CD4-positive, alpha-beta T cell treated with Interleukin-15 for 1 hour (primary cell): Measurements from ENCODE around the gene CAPN2.

Source experiments
- DNase-seq: peaks from one replicate; pipeline ENCODE4 v3.0.0-alpha.2; 2020

Gene CAPN2

DNA sequence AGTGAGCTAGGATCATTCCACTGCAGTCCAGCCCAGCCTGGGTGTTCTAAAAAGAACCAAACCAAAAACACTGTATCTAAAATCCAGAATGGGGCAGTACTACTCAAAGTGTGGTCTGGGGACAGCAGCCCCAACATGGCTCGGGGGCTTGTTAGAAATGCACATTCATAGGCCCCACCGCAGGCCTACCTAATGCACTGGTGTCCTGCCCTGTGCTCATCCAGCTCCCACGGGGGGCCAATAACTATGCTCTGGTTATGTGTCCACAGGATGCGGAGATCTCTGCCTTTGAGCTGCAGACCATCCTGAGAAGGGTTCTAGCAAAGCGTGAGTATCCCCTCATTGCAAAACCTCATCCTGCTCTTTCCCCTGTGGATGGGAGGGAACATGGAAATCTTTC lies 51.5 kb downstream of the CAPN2 start:
- no peak for DNase-seq

DNA sequence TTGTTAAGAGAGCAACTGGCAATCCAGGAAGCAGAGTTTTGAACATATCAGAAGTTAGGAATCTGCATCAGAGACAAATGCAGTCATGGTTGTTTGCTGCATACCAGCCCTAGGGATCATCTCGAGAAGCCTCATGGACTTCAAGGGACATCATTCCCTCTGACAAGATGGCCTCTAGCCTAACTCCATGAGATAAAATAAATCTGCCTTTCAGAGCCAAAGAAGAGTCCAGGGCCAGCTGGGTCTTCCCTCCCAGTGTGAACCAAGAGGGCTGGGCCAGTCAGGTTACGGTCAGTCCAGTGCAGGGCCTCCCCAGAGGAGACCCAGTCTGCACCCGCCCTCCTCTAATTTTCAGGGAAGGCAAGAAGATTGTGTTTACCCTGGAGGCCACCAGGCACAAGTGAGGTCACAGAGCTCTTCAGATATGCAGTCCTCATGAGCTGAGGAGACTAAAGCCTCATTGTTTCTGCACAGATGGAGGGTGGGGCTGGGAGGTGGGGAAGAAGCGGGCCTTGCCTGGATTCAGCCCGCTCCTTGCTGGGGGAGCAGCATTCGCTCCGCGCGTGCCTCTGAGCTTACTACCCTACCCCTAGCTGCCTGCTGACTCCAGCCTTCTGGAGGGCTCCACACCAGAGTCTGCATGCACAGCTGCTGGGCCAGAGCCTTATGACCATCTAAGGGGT lies 52.8 kb downstream of the CAPN2 start:
- no peak for DNase-seq

DNA sequence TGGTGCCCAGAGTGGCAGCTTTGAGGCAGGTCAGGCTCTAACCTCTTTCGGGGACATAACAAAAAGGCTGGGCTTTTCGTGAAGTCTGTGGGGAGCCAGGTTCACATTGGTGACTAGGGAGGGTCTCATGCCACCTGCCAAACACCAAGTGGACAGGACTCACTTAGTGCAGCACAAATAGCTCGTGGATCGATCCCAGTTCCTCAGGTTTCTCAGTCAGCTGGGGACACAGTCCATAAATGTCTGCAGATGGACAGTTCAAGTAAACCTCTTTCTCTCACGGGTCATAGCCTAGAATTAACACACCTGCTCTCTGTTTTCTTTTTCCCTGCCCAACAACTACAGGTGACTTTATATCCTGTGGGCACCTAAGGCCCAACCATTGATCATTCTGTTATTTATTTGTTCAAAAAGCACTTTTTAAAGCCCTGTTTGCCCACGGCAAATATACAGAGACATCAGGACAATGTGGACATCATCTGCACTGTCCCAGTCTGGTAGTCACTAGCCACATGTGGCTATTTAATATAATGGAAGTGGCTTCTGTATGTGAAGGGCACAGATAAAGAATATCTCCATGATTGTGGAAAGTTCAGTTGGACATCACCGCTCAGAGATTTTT lies 53.5 kb downstream of the CAPN2 start:
- DNase-seq = no peak

DNA sequence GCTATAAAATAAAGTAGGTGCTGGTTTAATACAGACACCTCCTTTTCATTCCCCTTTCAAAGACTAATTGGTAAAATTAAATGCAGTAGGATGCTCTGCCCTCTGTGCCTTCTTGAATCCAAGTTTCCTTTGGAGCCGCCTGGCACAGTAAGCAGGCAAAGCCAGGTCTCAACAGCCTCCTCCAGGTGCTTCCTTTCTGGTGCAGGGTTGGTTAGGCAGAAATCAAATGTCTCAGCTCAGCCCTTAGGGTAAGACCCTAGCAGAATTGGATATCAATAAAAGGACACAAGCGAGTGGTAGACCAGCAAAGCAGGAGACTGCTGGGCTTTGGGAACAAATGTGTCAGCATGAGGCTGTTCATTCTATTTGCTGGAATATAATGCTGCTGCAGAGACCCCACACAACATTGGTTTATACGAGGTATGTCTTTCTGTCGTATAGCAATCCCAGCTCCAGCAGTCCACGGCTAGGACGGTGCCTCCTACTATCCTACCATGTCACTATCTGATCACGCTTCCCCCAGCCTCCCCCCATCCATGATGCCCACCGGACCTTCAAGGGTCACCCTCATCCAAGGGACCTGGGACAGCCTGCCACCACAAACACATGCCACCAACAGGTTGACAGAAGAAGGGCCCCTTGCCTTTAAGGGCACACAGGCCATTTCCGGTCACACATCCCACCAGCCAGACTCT lies 58.4 kb downstream of the CAPN2 start:
- no peak for DNase-seq

DNA sequence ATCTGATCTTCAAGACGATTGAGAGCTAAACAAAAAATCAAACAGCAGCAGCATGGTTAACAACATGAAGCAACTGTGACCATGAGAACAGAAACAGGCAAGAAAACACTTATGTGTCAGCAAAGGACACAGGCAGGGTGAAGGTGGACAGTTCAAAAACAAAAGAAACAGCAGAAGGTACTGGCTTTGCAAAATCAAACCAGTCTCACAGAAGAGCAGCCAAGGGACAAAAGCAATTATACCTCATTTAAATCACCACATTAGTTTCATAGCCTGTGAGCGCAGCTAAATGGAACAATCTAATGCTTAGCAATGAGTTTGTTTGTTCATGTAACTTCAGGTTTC lies 59.1 kb downstream of the CAPN2 start:
- no peak for DNase-seq

DNA sequence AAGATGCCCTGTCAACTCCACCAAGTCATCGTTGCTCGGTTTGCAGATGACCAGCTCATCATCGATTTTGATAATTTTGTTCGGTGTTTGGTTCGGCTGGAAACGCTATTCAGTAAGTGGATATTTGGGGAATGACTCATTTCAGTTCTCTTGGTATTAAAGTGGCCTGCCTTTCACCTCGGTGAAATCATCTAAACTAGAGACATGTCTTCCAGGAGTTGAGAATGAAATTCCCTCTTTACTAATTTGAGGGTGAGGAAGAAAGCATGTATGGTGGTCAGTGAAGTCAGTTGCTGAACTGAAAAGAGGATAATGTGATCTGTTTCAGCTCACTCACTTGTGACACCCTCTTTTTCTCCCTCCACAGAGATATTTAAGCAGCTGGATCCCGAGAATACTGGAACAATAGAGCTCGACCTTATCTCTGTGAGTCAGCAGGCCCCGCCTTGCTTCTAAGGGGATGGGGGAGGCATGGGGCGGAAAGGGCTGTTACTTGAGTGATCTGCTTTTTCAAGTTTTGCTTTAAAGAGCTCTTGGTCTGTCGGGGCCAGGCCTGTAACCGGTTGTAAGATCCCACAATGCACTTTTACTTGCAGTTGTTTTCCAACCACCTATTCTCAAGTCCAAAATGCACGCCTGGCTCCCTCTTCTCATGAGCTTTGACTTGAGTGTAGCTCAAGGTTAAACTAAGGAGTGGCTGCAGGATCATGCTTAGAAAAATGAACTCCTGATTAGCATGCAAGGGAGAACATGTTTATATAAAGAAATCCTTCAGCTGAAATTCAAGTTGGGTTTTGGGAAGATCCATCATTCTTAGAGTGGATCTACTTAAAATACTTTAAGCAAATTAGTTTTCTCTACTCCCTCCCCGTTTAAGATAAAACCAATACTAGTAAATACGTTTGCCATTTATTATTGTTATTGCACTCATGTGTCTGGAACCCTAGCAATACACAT lies 59.8 kb downstream of the CAPN2 start:
- no peak for DNase-seq

DNA sequence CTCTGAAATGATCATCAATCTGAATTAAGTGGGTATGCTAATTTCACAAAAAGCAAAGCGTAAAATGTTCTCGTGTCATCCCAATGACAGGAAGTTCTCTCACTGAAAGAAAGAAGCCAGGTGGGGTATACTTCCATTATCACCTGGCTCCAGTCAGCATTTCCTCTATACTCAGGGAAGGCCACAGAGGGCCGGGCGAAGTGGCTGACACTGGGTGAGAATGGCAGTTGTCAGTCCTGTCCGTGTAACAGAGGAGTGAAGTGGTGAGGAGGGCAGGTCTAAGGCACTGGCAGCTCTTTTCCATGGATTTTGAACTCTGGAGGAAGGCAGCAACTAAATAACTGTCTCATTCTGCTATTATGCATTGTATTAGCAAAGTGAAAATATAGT lies 60.4 kb downstream of the CAPN2 start:
- no peak for DNase-seq

DNA sequence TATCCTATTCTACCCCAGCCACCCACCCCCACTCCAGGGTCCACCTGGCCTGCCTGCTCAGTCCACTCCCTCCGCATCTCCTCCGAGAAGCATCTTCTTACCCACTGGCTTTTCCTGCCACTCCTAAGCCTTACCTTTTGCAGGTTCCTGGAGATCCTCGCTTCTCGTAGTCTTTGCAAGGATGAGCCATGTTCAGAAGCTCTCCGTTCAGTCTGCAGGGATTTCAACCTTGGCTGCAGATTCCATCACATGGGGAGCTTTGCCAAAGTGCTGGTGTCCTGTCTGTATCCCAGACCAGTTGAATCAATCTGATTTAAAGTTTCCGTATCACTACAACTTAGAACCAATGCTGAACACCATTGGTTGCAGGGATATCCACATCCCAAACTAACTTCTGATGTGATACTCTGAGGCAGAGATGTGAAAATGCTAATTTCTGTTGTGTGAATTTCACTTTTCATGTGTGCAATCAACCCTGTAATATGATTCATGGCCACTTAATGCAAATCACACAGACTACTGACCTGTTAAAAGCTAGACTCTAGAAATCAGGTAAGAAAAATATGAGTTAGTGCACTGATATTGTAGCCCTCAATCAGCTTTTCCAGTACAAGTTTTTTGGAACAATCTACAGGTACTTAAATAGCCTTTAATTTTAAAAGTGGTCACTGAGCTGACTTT lies 61.9 kb downstream of the CAPN2 start:
- no peak for DNase-seq

DNA sequence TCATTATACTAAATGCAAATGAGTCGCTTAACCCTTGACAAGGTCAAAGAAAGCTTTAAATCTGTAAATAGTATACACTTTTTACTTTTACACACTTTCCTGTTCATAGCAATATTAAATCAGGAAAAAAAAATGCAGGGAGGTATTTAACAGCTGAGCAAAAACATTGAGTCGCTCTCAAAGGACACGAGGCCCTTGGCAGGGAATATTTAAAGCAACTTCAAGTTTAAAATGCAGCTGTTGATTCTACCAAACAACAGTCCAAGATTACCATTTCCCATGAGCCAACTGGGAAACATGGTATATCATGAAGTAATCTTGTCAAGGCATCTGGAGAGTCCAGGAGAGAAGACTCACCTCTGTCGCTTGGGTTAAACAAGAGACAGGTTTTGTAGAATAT lies 62.7 kb downstream of the CAPN2 start:
- no peak for DNase-seq

DNA sequence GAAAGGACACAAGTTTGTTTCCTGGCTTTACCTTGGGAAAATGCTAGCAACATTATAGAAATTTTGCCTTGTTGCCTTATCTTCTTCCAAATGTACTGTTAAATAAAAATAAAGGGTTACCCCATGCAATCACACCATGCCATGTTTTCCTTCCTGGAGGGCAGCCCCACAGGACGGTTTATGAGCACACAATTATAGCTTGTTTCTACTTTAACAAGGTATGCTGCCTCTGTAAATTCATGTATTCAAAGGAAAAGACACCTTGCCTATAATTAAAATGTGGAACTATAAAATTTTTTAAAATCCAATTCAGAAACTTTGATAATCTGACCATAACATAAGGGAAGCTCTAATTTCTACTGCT lies 63.4 kb downstream of the CAPN2 start:
- DNase-seq = no peak

DNA sequence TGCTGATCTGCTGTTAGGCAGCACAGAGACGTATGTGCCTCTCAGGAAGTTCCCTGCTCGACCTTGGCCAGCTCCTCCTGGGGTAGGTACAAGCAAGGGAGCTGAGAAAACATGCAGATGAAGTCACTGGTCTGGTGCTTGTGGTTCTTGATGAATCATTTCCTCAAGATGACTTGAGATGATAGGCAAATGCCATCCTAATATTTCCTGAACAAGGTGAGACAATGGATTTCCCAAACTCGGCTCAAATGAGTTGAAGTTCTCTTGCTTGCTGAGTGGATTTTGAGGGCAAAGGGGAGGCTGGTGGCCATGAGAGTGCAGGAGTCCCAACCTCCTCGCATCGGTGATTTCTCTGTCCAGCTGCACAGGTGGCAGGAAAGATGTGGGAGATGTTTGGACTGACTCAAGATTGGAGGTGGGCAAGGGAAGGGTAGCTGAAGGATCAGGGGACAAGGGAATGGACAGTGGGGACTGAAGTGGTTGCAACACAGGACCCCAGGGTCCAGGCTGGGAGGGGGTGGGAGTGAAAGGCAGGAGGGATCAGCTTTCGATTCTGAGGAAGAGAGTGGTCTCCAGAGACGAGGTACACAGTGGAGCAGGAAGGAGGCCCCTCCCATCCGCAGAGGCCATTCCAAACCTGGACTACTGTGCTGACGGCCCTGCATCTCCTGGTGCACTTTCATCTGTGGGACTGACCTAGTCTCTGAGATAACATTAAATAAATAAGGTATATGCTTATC lies 63.9 kb downstream of the CAPN2 start:
- DNase-seq = no peak

DNA sequence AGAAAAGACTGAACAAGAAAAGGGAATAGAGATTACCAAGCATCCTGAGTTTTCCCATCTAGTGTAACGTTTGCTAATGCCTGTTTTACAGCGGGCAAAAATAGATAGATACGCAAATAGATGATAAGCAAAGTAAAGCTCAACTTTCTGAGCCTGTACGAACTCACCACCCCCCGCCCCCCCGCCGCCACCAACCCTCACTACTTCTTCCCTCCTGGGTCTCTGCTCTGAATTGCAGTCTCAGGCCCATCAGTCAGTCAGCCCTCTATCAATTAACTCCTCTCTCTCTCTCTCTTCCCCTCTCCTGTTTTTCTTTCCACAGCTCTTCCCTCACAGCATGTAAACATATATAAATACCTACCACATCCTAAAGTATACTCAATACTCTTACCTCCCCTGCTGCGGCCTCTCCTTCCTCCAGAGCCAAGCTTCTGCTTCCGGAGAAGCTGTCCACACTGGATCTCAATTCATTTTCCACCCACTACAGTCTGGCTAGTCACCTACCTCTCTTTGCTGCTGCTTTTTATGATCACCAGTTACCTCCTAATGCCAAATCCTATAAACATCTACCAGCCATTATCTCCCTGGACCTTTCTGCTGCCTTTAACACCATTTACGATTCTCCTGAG lies 64.6 kb downstream of the CAPN2 start:
- DNase-seq = no peak

DNA sequence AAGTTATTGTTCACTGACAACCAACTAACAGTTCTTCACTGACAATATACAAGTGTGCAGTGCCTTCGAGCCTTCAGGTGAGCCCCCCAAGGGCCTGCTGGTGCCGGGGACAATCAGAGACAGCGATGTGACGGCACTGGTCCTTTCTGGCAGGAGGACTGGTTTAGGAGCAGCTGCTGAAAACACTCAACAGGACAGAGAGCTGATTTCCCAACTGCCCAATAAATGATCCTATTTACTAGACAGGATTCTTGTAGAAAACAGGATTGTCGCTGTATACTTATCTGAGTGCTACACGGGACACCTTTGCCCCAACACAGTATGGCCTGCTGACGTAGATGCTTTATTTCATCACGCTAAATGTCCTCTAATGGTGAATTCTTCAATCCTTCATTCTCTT lies 68.0 kb downstream of the CAPN2 start:
- no peak for DNase-seq

DNA sequence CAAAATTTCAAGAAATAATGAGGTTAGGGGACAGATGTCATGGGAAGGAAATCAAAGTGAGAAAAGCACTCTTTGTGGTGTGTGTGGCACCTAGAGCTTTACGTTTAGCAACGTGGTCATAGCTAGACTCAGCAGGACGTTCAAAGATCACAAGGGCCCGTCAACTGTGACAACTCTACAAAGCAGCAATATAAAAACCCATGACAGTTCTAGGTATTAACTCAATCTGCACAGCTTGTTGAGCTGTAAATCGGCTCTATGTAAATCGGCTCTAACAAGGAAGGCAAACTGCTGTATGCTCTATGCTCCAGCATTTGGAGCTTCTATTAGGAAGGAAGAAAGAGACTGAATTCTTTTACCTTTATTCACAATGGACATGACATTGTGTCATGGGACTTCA lies 68.6 kb downstream of the CAPN2 start:
- no peak for DNase-seq

DNA sequence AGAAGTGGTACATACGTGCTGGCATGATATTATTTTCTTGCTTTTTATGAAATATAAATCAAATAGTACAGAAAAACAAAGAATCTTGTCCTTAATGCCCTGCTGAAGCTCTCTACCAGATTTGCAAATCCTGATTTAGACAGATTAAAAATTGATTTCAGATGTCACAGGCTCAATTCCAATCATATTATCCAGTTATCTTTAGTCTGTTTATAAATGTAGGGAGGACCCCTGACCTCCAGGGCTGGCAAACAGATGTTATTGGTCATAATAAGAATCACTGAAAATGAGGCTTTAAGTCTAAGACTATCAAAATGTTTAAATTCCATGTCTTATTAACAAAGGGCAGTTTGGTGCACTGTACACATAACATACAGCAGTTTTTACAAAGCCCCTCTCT lies 71.3 kb downstream of the CAPN2 start:
- DNase-seq = no peak

DNA sequence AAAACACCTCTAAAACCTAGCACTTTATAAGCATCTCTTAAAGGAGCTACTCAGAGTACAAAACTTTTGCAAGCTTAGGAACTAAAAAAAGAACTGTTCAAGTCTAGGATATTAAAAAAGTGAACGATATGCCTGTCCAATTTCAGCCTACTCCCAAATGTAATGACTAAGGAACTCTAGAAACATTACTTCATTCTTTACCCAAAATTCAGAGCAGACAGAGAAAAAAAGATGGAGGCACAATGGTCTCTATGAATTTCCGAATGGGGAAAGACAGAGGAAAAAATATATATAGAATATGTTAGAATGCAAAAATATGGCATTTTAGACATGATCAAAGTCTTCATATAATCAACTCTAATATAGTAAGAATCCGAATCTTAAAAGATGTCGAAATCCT lies 72.2 kb downstream of the CAPN2 start:
- DNase-seq = no peak

DNA sequence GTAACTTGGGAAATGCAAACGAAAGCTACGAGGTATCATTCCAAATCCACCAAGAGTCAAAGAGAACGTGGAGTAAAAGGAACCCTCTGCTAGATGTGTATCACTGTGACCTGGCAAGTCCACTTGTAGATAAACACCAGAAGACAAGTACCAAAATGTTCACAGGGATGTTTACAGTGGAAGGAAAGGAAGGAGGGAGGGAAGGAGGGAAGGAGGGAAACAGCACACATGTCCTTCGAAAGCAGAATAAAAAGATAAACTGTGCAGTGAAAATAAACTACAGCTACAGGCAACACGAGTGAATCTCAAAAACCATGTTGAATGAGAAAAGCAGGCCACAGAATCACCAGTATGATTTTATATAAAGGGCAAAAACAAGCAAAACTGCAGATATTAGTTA lies 73.5 kb downstream of the CAPN2 start:
- no peak for DNase-seq

DNA sequence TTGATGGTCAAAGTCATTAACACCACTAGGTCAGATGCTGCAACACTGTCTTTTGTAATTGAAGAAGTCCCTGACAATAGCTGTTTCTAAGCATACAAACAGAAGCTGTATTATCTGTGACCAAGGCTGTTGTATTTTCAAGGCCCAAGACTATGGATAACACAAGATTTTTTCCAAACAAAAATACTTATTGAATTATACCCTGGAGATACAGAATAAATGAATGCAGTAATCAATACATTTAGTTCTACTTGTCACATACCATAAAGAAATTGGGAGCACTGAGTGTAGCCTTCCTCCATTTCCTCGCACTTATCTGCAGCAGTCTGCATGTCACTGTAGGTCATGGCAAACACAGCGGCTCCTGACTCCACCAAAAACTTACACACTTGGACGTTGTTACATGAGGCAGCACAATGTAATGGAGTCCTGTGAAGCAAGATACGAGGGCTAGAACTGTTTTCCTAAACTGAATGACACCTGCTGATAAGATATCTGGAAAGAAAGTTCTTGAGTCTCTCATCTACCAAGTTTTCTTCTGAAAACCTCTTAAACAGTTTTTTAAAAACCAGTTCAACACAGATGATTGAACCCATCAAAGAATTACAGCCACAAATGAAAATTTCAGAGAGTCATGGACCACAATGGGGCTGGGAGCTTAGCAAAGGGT lies 76.5 kb downstream of the CAPN2 start:
- no peak for DNase-seq

DNA sequence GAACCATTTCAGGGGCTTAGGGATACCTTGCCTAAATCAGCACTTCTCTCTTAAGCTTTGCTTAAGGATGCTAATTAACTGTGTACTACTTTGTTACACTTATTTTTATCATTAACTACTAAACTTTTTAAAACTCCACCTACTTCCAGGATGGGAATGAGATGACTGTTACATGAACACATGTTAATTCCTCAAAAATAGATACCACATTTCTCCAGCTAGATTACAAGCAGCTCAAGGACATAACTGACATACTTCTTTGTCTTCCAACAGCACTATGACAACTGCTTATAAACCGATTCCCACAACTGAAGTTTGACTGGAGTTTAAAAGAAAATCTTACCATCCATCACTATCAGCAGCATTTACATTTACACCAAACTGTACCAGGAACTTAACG lies 79.7 kb downstream of the CAPN2 start:
- DNase-seq = no peak

DNA sequence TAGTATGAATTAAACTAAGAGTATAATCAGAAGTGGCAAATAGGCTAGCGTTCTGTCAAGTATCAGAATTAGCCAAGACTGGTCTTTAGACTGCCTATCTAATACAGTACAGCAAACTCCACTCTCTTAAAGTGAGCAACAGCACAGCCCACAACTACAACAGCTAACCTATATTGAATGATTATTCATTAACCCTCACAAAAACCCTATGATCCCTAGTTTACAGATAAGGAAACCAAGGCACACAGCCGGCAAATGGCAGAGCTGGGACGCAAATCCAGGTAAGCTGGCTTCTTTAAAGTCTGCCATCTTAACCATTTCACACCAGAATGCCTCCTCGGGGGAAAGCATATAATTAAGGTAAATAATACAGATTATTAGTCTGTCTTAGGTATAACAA lies 81.4 kb downstream of the CAPN2 start:
- DNase-seq = no peak
